Hematopoietic multipotent progenitor cell (in vitro differentiated cells): Measurements from ENCODE around the gene CARHSP1. TPM values are rescaled to one million over a fixed set of nuclear protein-coding genes. Genes with fewer than 3 reads are reported as not detected.
"Not testable (repeated sequence)": the region's sequence is repeated elsewhere in the genome, so short reads cannot be mapped to it uniquely, and the experiment has no call there.

Source experiments
- DNase-seq, 3 donors: peaks; one replicate each; pipeline ENCODE4 v3.0.0-alpha.2; 2011 to 2015; ENCODE audit warnings: low read depth in 2 of 3, low spot score in 2 of 3
- total RNA-seq: library from RNA; depleted of rRNA; stranded (reverse); fragments of >200 nt; gene quantifications from one replicate; pipeline ENCODE4 v1.2.3, GENCODE V29; 2012

CARHSP1 gene
- total RNA-seq, 1 donor = 63.6 TPM

DNA sequence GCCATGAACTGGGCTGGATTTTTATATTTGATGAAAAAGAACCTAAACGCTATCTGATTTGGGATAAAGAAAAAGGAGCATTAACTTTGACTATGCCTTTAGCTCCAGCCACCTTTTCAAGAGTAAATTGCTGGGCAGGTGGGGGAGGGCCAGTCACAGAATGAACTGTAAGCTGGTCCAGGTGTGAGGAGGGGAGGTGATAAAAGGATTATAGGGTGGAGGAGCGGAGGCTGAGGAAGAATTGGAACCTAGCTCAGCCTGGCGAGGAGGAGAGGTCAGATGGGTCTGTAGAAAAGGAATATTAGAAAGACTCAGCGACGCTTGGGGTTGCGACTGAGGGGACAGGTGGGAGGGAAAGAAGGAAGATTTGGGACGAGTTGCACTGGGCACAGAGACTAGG is 32.0 kb downstream of the CARHSP1 start:
- DNase-seq = not testable (repeated sequence)

DNA sequence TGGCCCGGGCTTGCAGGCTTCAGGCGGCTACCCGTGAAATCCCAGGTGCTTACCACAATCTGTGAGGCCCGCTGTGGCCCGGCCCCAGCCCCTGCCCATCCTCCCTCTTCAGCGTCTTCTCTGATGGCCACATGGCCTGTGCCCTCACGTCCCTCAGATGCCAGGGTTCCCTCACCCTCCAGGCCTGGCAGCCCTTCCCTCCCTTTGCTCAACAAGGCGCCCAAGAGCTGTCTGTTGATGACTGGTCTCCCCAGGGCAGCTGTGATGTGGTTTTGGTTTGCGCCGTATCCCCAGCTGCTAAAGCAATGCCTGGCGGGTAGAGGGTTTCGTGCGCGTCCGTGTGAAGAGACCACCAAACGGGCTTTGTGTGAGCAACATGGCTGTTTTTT is 36.1 kb downstream of the CARHSP1 start:
- no peak for DNase-seq

DNA sequence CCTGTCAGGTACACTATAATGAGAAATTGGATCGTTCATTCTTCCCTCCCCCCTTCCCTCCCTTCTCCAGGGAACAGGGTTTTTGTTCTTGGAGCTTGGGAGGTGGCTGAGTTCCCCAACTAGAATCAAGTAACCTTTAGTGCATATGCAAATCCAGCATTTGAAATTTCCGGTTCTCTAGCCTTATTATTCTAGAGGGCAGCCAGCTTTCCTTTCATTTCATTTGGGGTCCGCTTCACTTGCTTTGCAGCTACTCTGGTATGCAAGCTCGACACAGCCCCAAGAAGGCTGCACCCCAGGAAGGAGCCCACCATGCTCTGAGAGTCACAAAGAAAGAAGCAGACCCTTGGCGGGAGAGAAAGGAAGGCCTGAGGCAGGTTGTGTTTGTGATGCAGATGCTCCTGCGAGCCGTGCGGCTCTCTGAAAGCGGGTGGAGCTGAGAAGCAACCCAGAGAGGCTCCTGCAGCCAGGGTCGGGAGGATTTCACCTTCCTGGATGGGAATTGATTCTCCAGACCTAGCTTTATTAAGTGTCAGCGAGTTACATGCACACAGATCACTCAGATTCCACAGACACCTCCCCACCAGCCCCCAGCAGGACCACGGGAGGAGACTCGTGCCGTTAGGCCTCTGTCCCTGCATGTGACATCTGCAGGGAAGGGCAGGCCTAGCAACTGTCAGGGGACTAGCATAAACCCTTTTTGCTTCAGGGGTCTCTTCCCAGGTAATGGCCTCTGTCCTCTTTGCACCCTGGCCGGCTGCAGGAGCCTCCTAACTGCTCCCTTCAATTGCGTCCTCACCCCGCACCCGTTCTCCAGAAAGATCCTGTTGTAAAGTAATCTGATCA is 36.7 kb downstream of the CARHSP1 start:
- no peak for DNase-seq

DNA sequence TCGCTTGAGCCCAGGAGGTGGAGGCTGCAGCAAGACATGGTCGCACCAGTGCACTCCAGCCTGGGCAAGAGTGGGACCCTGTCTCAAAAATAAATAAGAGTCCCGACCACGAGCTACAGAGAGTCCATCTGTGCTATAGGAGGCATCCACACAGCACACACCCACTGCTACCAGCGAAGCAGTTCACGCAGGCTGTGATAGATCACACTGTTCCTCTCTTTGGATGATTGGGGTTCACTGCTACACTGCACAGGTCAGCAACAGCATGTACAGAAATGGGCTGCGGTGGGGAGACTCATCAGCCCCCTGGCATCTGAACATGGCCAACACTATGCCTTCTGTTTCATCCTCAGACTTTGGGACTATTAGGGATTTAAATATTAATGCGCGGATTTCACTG is 37.4 kb downstream of the CARHSP1 start:
- DNase-seq = no peak

DNA sequence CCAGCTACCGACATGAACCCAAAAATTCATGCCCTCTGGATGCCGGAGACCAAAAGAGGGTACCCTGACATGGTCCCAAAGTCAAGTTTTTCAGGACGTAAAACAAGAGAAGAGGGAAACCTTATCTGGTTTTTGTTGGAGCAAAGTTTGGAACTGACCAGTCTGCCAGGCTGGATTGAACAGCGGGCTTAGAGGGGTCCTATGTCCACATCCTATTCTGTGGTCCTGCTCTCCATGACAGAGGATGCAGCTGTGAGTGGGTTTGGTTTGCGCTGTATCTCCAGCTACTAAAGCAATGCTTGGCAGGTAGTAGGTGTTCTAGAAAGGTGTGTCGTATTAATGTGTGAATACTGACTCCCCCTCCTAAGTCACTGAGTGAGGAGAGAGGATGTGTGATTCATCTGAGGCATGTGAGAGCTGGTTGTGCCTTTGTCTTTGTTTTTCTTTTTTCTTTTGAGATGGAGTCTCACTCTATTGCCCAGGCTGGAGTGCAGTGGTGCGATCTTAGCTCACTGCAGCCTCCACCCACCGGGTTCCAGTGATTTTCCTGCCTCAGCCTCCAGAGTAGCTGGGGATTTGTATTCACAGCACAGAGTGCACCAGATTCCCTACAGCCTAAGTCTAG is 40.2 kb downstream of the CARHSP1 start:
- DNase-seq = no peak

DNA sequence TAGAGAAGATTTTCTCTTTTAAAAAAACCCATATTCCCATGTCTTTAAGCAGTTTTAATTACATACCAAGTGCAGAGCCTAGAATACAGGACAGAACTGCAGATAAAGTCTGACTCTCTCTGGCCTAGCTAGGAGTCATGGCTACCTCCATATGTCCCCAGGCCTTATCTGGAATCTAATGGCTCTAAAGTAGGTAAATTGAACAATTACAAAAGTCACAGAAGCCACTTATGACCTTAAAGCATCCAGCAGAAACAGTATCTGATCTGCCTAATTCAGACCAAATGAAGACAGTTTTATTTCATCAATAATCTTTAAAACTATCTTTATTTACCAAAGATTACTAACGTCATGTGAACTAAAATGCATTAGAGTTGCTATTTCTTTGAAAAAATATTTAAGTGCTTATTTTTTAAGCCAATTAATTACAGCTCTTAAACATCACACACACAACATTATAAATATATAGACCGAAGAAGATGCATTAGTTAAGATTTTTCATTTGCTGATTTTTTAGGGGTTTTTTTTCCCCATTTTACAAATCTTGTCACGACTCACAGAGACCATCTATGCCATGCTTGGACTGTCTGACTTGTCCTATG is 42.4 kb downstream of the CARHSP1 start:
- no peak for DNase-seq

DNA sequence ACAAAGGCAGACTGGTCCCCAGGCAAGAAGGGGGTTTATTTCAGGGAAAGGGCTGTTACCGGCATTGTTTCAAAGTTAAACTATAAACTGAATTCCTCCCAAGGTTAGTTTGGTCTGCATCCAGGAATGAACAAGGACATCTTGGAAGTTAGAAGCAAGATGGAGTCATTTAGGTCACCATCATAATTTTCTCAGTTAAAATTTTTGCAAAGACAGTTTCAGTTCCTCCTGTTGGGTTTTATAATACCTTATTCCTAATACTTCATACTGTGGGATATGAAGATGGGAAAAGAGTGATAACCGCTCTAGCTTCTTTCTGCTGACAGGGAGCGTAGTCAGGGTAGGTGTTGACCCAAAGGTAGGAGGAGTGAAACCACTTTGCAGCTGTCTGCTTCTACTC is 46.4 kb downstream of the CARHSP1 start:
- DNase-seq = no peak

DNA sequence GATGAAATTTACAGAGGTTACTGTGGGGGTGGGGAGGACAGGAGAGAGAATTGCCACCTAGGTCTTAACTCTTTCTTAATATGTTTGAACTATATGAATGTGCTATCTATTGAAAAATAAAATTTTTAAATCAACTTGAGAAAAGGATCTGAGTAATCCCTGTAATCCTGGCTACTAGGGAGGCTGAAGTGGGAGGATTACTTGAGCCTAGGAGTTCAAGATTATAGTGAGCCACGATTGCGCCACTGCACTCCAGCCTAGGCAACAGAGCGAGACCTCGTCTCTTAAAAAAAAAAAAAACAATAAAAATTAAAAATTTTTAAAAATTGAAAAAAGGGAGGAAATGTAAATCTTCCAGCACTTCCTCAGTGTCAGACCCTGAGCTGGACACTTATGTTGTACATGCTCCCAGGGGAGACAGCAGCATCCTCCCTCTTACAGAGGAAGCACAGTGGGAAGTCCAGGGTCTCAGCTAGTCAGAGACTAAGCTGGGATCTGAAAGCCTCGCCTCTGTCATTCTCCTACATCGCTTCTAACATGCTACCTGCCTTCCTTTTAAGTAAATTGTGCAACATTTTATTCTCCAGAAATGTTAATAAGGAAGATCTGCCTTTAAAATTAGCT is 49.3 kb downstream of the CARHSP1 start:
- no peak for DNase-seq

DNA sequence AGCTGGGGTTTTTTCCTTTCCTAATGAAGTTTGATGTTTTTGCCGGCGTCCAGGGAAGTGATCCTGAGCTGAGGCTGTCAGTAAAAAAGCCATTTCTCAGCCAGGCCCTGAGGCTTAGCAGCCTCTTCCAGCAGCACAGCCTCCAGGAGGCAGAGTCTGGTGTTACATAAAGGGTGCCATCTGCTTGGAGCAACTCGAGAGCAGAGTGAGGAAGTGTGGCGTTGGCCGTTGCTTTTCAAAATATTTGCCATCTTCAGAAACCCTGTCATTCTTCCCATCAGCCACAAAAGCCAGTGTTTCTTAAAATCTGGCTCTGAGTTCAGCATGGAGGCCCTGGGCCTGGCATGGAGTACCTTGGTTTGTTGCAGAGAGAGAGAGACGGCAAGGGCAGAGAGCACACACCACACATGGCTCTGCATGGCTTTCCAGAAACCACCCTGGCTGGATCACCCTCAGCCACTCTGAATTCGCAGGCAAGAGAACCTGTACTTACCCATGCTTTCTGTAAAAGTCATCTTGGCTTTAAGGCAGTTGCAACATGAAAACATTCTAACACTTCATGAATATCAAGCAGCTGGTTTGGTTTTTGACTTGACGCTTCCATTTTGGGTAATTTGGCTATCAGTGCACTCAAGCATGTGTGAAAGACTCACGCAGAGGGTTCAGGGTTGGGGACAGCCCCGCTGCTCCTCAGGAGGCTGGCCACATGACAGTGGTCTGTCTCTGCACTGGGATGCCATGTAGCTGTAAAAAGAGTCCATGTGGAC is 50.1 kb downstream of the CARHSP1 start:
- DNase-seq = no peak

DNA sequence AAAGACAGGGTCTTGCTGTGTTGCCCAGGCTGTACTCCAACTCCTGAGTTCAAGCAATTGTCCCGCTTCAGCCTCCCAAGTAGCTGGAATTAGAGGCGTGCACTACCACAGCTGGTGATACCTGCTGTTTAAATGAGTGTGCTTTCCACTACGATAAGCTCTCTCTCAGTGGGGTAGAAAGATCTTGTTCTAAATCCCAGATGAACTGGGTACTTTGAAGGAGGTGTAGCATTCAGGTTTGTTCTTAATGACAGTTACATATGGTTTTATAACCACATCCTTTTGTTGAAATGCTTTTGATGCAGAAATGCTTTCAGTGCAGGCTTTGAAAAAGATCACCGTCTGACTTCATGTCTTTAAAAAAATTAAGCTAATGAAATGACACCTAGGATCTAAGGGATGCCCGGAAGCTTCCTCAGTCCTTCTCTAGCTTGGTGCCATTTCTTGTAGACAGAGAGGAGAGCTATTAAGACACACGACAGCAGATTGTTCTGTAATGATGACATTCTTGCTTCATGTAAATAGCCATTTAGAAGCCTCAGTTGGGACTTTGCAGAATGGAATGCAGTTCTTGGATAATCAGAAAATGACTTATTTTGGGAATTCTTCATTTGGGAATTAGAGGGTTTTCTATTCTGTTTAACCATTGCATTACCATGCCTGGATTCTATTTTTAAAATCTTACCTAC is 51.7 kb downstream of the CARHSP1 start:
- no peak for DNase-seq

DNA sequence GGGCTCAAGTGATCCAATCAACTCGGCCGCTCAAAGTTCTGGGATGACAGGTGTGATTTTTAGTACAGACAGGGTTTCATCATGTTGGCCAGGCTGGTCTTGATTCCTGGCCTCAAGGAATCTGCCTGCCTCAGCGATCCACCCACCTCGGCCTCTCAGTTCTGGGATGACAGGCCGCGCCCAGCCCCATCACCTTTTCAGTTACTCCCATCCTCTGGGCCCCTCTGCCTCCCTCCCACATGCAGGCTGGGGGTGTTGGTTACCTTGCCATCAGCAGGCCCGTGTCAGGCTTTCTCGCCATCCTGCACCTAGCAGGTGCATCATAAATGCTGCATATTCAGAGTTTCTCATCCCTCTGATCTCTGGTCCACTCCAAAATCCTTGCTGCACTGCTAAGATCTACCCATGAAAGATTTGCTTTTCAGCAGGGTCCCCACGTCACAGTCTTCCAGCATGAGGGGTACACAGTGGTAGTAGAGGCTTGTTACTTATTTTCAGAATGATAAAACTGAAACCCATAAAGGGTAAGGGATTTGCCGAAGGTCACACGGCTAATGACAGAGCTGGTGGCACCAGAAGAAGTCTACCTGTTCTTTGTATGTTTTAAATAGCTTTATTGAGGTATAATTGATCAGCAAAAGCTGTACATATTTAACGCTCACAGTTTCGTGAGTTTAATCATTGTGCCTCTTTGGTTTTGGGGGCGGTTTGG is 54.6 kb downstream of the CARHSP1 start:
- no peak for DNase-seq

DNA sequence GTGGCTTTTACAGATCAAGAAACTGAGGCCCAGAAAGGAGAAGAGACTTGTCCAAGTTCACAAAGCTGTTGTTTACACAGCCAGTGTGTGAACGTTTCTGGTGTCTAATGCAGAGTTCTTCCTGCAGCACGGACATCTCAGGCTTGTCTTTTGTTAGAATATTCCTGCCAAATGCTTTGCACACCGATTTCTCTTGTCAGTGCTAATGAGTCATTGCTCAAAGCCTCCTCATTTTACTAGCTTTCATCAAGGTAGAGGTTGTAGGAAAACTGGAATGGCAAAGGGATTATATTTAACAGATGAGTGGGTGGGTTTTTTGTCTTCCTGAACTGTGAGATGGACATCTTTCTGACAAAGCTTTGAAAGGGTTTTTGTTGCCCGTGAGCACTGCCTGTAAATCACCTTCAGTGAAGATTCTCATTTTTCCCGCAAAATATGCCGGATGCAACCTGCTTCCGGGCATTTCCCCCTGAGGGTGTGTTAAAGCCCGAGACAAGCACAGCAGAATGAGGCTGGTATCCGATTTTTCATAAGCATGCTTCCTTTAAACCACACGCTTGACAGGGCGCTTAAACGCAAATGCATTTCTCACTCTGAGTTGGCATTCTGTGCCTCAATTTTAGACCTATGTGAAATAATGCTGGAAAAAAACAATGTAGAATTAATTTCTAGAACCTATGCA is 56.5 kb downstream of the CARHSP1 start:
- DNase-seq = no peak

DNA sequence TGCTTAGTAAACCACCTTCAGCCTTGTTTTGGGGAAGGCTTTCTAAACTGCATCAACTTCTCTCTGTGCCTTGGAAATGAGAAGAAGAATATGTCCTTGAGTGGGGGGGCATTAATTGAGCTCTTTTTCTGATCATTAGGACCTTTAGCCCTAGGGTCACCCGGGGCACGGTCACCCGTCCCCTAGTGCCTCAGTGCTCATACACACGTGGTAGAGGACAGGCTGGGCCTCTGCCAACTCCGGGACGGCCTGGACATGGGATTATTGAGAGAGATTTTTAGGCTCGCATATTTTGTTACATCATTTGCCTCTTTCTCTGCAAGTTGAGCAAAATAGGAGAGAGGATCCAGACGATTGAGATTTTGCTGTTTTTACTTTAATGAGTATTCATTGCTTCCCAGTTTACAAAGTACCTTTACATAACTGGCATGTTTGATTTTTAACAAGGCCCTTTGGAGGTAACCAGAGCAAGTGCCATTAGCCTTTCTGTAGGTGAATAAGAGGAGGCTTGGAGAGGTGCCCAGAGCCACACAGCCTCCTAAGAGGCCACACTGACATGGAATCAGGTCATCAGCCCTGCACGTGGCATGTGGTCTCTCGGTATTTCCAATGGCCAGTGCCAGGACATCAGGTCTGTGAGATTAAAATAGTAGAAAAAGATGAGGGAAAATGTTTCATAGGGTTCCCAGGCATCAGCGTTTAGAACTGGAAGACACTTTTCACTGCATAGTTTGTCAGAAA is 60.0 kb downstream of the CARHSP1 start:
- no peak for DNase-seq

DNA sequence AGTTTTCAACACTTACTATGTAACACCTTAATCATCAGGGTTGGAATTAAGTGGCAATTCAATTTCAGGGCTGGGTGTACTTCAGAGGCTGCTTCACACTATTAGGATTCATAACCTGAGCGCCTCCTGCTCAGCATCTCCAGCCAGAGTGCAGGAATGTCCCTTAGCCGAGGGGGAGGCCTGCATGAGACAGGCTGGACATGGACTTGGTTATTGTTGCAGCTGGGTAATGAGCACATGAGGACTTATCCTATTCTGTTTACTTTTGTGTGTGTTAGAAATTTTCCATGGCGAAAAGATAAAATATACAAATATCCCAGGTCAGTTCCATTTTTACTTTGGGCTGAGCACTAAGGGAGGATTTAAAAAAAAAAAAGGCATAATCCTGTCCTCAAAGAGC is 60.8 kb downstream of the CARHSP1 start:
- DNase-seq = no peak

DNA sequence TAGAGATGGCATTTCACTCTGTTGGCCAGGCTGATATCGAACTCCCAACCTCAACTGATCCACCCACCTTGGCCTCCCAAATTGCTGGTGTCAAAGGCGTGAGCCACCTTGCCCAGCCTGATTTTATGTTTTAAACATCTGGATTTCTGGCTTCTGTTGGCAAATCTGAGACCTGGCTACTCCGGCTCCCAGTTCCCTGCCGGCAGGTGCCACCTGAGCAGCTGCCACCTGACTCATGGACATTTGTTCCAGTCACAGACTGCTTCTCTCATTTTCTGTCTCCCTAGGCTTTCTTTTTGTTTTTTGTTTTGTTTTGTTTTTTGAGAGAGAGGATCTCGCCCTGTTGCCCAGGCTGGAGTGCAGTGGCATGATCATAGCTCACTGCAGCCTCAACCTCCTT is 61.6 kb downstream of the CARHSP1 start:
- DNase-seq = no peak

DNA sequence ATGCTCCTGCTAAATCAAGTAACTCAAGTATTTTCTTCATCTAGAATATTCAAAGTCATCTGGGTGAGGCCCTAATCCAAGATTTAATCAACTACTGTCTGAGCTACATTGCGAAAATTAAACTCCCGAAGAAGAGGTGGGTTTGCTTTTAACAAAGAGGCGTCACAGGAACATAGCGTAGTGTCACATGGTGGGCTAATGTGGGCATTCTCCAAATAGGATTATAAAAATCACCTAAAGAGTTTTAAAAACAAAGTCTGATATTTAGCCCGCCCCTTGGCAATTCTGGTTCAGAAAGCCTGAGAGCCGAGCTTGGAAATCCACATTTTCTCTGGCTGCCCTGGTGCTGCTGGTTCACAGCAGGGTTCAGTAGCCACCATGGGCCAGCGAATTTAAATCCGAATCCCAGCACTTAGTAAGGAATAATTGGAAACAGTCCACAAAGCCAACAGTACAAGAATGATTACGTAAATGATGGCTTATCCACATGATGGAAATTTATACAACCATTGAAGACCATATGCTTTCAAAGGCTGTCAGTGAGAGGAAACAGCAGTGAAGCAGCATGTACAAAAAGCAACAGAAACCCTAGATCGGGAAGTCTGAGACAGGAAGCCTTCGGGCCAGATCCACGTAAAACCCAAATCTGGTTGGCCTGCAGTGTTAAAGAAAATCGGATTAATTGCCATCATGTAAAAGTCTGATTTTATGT is 62.4 kb downstream of the CARHSP1 start:
- DNase-seq = no peak

DNA sequence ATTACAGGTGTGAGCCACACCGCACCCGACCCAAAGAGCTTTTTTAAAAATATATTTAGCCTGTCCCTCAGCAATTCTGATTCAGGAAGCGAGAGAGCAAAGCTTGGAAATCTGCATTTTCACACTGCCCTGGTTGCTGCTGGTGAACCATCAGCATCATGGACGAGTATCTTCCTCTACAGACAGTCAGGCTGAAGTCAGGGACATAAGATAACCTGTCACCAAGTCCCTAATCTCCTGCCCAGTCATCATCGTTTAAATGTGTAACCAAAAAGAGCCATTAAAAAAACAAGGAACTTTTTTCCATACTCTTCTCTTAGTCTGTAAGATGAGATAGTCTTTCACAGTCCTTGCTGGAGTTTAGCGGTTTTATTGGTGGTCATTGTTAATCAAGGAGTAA is 64.5 kb downstream of the CARHSP1 start:
- DNase-seq = no peak

DNA sequence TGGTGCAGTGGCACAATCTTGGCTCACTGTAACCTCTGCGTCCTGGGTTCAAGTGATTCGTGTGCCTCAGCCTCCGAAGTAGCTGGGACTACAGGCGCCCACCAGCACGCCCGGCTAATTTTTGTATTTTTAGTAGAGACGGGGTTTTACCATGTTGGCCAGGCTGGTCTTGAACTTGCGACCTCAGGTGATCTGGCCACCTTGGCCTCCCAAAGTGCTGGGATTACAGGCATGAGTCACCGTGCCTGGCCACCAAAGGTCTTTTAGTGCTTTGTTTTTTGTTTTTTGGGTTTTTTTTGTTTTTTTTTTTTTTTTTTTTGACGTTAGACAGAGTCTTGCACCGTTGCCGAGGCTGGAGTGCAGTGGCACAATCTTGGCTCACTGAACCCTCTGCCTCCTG is 65.1 kb downstream of the CARHSP1 start:
- not testable (repeated sequence) for DNase-seq
